GM12878 (cell line): ENCODE results near the gene AXL. TPM values are rescaled to one million over a fixed set of nuclear protein-coding genes. Genes with fewer than 3 reads are reported as not detected.

Experiments
- ATAC-seq: fragments of 200-7000 bp; cut with Tn5 transposase; 3 replicates; pipeline ENCODE4 v1.9.1; 2020; ENCODE audit warnings: mild to moderate bottlenecking, moderate library complexity
- BruUV-seq: library from RNA; stranded (reverse); fragments of 400-500 nt; replicated peaks from 2 replicates; lab custom pipeline; 2021; lab: Mats Ljungman, UMichigan
- CTCF ChIA-PET: fragments of 300-600 bp; sonication (Branson Sonifier 250); formaldehyde crosslinking; extraction: SDS; loops from one replicate; lab custom pipeline; 2021; ENCODE audit warnings: inconsistent platforms; lab: Yijun Ruan, JAX
- POLR2A ChIA-PET: fragments of 350-600 bp; formaldehyde crosslinking; extraction: SDS; loops from one replicate; lab custom pipeline; 2021; ENCODE audit warnings: inconsistent platforms; lab: Charles Lee
- RAD21 ChIA-PET: fragments of 300-600 bp; sonication (Branson Sonifier 250); formaldehyde crosslinking; loops from one replicate; lab custom pipeline; 2023; ENCODE audit warnings: antibody characterized with exemption; ENCODE audit not compliant: unreplicated experiment; lab: Charles Lee
- SMC1A ChIA-PET: fragments of 300-600 bp; sonication (Branson Sonifier 250); formaldehyde crosslinking; loops from one replicate; lab custom pipeline; 2023; ENCODE audit not compliant: unreplicated experiment, uncharacterized antibody; lab: Charles Lee
- DNase-seq: peaks from one replicate; pipeline ENCODE4 v3.0.0-alpha.2; 2011; ENCODE audit warnings: low read depth, low spot score
- FAIRE-seq: peaks from 3 replicates; lab custom pipeline; 2011; peaks lifted over from hg19 to GRCh38; lab: Jason Lieb, UNC
- H2AFZ ChIP-seq: 2 replicates; pipeline ENCODE4 v1.6.0; 2011; ENCODE audit warnings: low read depth, low read length, control low read depth; ENCODE audit not compliant: control insufficient read depth
- H3K27ac ChIP-seq: 2 replicates; pipeline ENCODE4 v1.5.1; 2011; ENCODE audit warnings: control low read depth; ENCODE audit not compliant: control insufficient read depth, insufficient read depth
- H3K27me3 ChIP-seq, 2 experiments: replicated peaks in 1 of 2; 2 replicates each; pipeline versions ENCODE4 v1.6.0 to v1.6.1; 2011; ENCODE audit warnings: low read length in 1 of 2; ENCODE audit not compliant: control insufficient read depth in 2 of 2, insufficient read depth in 2 of 2
- H3K36me3 ChIP-seq, 2 experiments: 2 replicates each; pipeline ENCODE4 v1.5.1; 2011; ENCODE audit warnings: low read length in 1 of 2; ENCODE audit not compliant: control insufficient read depth in 2 of 2, insufficient read depth in 2 of 2
- H3K4me1 ChIP-seq: 2 replicates; pipeline ENCODE4 v1.6.1; 2011; ENCODE audit warnings: mild to moderate bottlenecking, low read length, moderate library complexity, mixed read lengths; ENCODE audit not compliant: control insufficient read depth, insufficient read depth
- H3K4me2 ChIP-seq: 2 replicates; pipeline ENCODE4 v1.6.0; 2011; ENCODE audit warnings: control low read depth; ENCODE audit not compliant: control insufficient read depth, insufficient read depth
- H3K4me3 ChIP-seq: fragments of 200-600 bp; sonication (generic); 2 replicates; pipeline ENCODE4 v1.5.1; 2016
- H3K79me2 ChIP-seq: 2 replicates; pipeline ENCODE4 v1.6.0; 2011; ENCODE audit warnings: low read length; ENCODE audit not compliant: control insufficient read depth, insufficient read depth
- H3K9ac ChIP-seq: 2 replicates; pipeline ENCODE4 v1.8.0; 2011; ENCODE audit warnings: low read length, control low read depth, mixed read lengths; ENCODE audit not compliant: control insufficient read depth, insufficient read depth
- H3K9me3 ChIP-seq: replicated peaks from 3 replicates; pipeline ENCODE4 v1.5.1; 2011; ENCODE audit warnings: mild to moderate bottlenecking, low read length; ENCODE audit not compliant: control insufficient read depth, insufficient read depth
- H4K20me1 ChIP-seq: 2 replicates; pipeline ENCODE4 v1.6.0; 2011; ENCODE audit not compliant: control insufficient read depth, insufficient read depth
- BRCA1 ChIP-seq: IDR thresholded peaks from 2 replicates; pipeline ENCODE4 v1.6.1; 2011; ENCODE audit warnings: low read depth, low read length, improper control_type of control experiment
- CBX3 ChIP-seq: fragments of 200-600 bp; sonication (generic); IDR thresholded peaks from 2 replicates; pipeline ENCODE4 v1.6.1; 2016; ENCODE audit warnings: low read depth, borderline replicate concordance
- CHD2 ChIP-seq: IDR thresholded peaks from 2 replicates; pipeline ENCODE4 v1.6.1; 2011; ENCODE audit warnings: low read depth, low read length, improper control_type of control experiment, borderline replicate concordance
- CHD4 ChIP-seq: fragments of 200-600 bp; sonication (generic); IDR thresholded peaks from 2 replicates; pipeline ENCODE4 v1.6.1; 2016; ENCODE audit warnings: mild to moderate bottlenecking
- CREB1 ChIP-seq: IDR thresholded peaks from 2 replicates; pipeline ENCODE4 v1.6.1; 2012; ENCODE audit warnings: low read depth, mild to moderate bottlenecking, inconsistent platforms
- EED ChIP-seq: sonication (generic); IDR thresholded peaks from 2 replicates; pipeline ENCODE4 v1.6.1; 2016; ENCODE audit warnings: antibody characterized with exemption, low read depth
- ESRRA ChIP-seq: IDR thresholded peaks from 2 replicates; pipeline ENCODE4 v1.6.1; 2012; ENCODE audit warnings: mild to moderate bottlenecking, low read length, improper control_type of control experiment
- GABPA ChIP-seq: IDR thresholded peaks from 2 replicates; pipeline ENCODE4 v1.6.1; 2014; ENCODE audit warnings: antibody characterized with exemption, low read depth, mild to moderate bottlenecking, inconsistent platforms
- HSF1 ChIP-seq: fragments of 150-350 bp; IDR thresholded peaks from 2 replicates; pipeline ENCODE4 v1.6.1; 2014; ENCODE audit warnings: mild to moderate bottlenecking, low read depth, low read length
- KDM1A ChIP-seq: fragments of 200-600 bp; sonication (generic); IDR thresholded peaks from 2 replicates; pipeline ENCODE4 v1.6.1; 2016; ENCODE audit warnings: borderline replicate concordance
- MTA2 ChIP-seq: fragments of 450-650 bp; IDR thresholded peaks from 2 replicates; pipeline ENCODE4 v1.6.1; 2016; ENCODE audit warnings: low read depth, mild to moderate bottlenecking, moderate library complexity
- NRF1 ChIP-seq: conservative IDR thresholded peaks from 2 replicates; pipeline ENCODE4 v1.6.1; 2011; ENCODE audit warnings: mild to moderate bottlenecking, low read depth, low read length, improper control_type of control experiment
- PAX8 ChIP-seq: fragments of 450-650 bp; IDR thresholded peaks from 2 replicates; pipeline ENCODE4 v1.6.1; 2017; ENCODE audit warnings: mild to moderate bottlenecking, moderate library complexity
- POU2F2 ChIP-seq: IDR thresholded peaks from 3 replicates; pipeline ENCODE4 v1.6.1; 2011; ENCODE audit warnings: low read depth, mild to moderate bottlenecking, low read length, borderline replicate concordance
- RAD21 ChIP-seq: IDR thresholded peaks from 2 replicates; pipeline ENCODE4 v1.6.1; 2011; ENCODE audit warnings: mild to moderate bottlenecking, low read depth, low read length, moderate library complexity; ENCODE audit not compliant: insufficient read depth
- SMC3 ChIP-seq: IDR thresholded peaks from 2 replicates; pipeline ENCODE4 v1.6.1; 2011; ENCODE audit warnings: low read length, improper control_type of control experiment, borderline replicate concordance
- ZNF217 ChIP-seq: fragments of 450-650 bp; IDR thresholded peaks from 2 replicates; pipeline ENCODE4 v1.6.1; 2017; ENCODE audit warnings: antibody characterized with exemption, mild to moderate bottlenecking
- ZNF24 ChIP-seq: fragments of 450-650 bp; IDR thresholded peaks from 2 replicates; pipeline ENCODE4 v1.6.1; 2017; ENCODE audit warnings: antibody characterized with exemption, mild to moderate bottlenecking
- WGBS: methylation state at CpG from one replicate; pipeline ENCODE4 v1.1.6; 2016; ENCODE audit warnings: low lambda C conversion rate; ENCODE audit not compliant: insufficient replicate concordance, insufficient coverage; ENCODE audit errors: missing lambda C conversion rate; 5-methylcytosine and 5-hydroxymethylcytosine counted together
- in situ Hi-C: fragments of 300-500 bp; cut with MboI; formaldehyde crosslinking; loops from 9 replicates; pipeline ENCODE4 v1.14.3; 2018; ENCODE audit warnings: mixed read lengths
- intact Hi-C: fragments of 100-400 bp; cut with micrococcal nuclease; formaldehyde crosslinking; loops from one replicate; pipeline ENCODE4 v1.14.2; 2022; ENCODE audit not compliant: unreplicated experiment
- polyA plus RNA-seq, 11 experiments: library from polyadenylated mRNA; depleted of rRNA in 4 of 11; unstranded in 6 of 11; stranded (reverse) in 5 of 11; fragments of >200 nt; fragmentation: Nextera tagmentation in 4 of 11; fragmentation: Illumina TruSeq in 1 of 11; extraction: Ambion mirVana in 4 of 11; extraction: Trizol in 1 of 11; gene quantifications; 1 replicate in 1 of 11; 2 replicates in 10 of 11; pipeline versions ENCODE4 v1.2.1 to v1.2.3, GENCODE V29; 2011 to 2016; ENCODE audit warnings: inconsistent platforms in 2 of 11, missing spikeins in 2 of 11, low read depth in 1 of 11
- total RNA-seq, 4 experiments: library from RNA; depleted of rRNA in 3 of 4; stranded (reverse); fragments of >200 nt in 3 of 4; fragmentation: Illumina TruSeq in 1 of 4; extraction: Trizol in 1 of 4; gene quantifications; 2 replicates each; pipeline versions ENCODE4 v1.2.1 to v1.2.3, GENCODE V29; 2013 to 2021
- TF ChIP-seq, protein P1 (sequence below): fragments of 450-650 bp; conservative IDR thresholded peaks from 2 replicates; pipeline ENCODE4 v1.6.1; 2017; ENCODE audit warnings: mild to moderate bottlenecking, moderate library complexity
- TF ChIP-seq, protein P2 (sequence below): IDR thresholded peaks from 2 replicates; pipeline ENCODE4 v1.6.1; 2011; ENCODE audit warnings: low read depth, mild to moderate bottlenecking, low read length, moderate library complexity, borderline replicate concordance; ENCODE audit errors: extremely low read depth

Gene AXL
- total and polyA plus RNA-seq, 10 of the 15 experiments (the other 5 are each of a cell fraction or from before 2014, with no cell fraction given) = under 0.01 to 0.33 (median 0.07) TPM; not detected in 4

DNA sequence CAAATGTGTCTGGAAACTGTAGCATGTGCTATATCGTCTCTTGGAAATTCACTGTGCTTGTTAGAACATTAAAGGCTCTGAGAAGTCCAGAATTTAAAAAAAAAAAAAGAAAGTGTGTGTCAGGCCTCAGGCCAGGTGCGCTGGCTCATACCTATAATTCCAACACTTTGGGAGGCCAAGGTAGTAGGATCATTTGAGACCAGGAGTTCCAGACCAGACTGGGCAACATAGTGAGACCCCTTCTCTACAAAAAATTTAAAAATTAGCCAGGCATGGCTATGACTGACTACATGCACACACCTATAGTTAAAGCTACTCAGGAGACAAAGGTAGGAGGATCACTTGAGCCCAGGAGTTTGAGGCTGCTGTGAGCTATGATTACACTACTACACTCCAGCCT lies 50.0 kb downstream of the AXL start:
- Histone ChIP-seq H4K20me1 (no peaks in the 10 kb centered on the region), H3K9me3 (no peaks in the 10 kb centered on the region), H3K27ac (no peak overlapping the region), H3K4me1 (no peaks in the 10 kb centered on the region), H3K9ac (no peak overlapping the region), H3K4me2 (no peak overlapping the region), H2AFZ (no peak overlapping the region), H3K27me3 (no peaks in the 10 kb centered on the region), H3K36me3 (peaks cover 36 to 38% of the 10 kb centered on the region in 2 experiments), H3K79me2 (peaks cover 56% of the 10 kb centered on the region), H3K4me3 (no peak overlapping the region)
- ChIA-PET SMC1A (interaction anchor here (1.2 kb wide), 1 partner anchor 35 kb away, joined by 4 read pairs; no protein-coding TSS in a partner anchor), CTCF (interaction anchor here (0.6 kb wide), 1 partner anchor 40 kb away, joined by 3 read pairs; no protein-coding TSS in a partner anchor), POLR2A (interaction anchor here (0.7 kb wide), 1 partner anchor 34 kb away, joined by 7 read pairs; no protein-coding TSS in a partner anchor), RAD21 (no interaction called here)
- TF ChIP-seq ZNF24 (no peak), KDM1A (no peak), PAX8 (no peak), HSF1 (no peak), SMC3 (no peak), CREB1 (no peak), CHD4 (no peak), CHD2 (no peak), BRCA1 (no peak), ZNF217 (no peak), RAD21 (no peak), ESRRA (no peak), GABPA (no peak), CBX3 (no peak), EED (no peak), NRF1 (no peak), POU2F2 (no peak), MTA2 (no peak)
- TF ChIP-seq, protein P1, sequence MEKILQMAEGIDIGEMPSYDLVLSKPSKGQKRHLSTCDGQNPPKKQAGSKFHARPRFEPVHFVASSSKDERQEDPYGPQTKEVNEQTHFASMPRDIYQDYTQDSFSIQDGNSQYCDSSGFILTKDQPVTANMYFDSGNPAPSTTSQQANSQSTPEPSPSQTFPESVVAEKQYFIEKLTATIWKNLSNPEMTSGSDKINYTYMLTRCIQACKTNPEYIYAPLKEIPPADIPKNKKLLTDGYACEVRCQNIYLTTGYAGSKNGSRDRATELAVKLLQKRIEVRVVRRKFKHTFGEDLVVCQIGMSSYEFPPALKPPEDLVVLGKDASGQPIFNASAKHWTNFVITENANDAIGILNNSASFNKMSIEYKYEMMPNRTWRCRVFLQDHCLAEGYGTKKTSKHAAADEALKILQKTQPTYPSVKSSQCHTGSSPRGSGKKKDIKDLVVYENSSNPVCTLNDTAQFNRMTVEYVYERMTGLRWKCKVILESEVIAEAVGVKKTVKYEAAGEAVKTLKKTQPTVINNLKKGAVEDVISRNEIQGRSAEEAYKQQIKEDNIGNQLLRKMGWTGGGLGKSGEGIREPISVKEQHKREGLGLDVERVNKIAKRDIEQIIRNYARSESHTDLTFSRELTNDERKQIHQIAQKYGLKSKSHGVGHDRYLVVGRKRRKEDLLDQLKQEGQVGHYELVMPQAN = no peak
- TF ChIP-seq, protein P2, sequence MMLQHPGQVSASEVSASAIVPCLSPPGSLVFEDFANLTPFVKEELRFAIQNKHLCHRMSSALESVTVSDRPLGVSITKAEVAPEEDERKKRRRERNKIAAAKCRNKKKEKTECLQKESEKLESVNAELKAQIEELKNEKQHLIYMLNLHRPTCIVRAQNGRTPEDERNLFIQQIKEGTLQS = no peak
- no TSS peak for BruUV-seq
- WGBS = 93% methylated on average over 2 of the region's 2 CpGs
- no peak for ATAC-seq
- intact Hi-C loops = no loop called here
- in situ Hi-C loops = no loop called here
- no peak for FAIRE-seq
- DNase-seq = no peak
